ENCODE measurements around the gene EHMT2.

The EHMT2 gene

DNA sequence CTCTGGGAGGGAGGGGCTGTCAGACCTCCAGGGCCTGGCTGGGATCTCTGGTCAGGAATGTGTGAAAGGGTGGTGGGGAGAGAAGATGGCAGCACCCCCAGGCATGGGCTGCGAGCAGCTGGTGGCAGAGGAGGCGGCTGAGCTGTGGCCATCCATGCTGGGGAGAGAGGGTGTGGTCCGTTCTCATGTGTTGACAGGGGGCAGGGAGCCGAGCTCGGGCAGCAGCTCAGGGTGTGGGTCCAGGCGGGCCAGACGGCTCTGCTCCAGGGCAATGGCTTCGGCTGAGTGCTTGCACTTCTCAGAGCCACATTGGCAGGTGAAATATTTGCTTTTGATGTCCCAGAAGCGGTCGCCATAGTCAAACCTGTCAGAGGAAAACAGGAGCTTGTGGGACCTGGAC, 17.6 kb downstream of the EHMT2 start:
- no peaks in the 10 kb centered on the region for H3K79me2 ChIP-seq (ENCODE audit: control insufficient read depth, insufficient read depth, low read length, unreplicated experiment)
- H3K27ac ChIP-seq (ENCODE audit: low read depth, low read length): no peak overlapping the region
- H2AFZ ChIP-seq (ENCODE audit: low read length, unreplicated experiment): no peak overlapping the region
- H3K27me3 ChIP-seq (ENCODE audit: insufficient read depth, low read length): no peaks in the 10 kb centered on the region
- H3K4me1 ChIP-seq (ENCODE audit: control insufficient read depth, insufficient read depth, low read length, unreplicated experiment): peaks cover 5% of the 10 kb centered on the region
- H3K4me3 ChIP-seq (ENCODE audit: low read depth, low read length): no peak overlapping the region
- peaks cover 3% of the 10 kb centered on the region; the same call in 1 of the 2 replicates for H3K36me3 ChIP-seq (ENCODE audit: insufficient read depth, low read length)

DNA sequence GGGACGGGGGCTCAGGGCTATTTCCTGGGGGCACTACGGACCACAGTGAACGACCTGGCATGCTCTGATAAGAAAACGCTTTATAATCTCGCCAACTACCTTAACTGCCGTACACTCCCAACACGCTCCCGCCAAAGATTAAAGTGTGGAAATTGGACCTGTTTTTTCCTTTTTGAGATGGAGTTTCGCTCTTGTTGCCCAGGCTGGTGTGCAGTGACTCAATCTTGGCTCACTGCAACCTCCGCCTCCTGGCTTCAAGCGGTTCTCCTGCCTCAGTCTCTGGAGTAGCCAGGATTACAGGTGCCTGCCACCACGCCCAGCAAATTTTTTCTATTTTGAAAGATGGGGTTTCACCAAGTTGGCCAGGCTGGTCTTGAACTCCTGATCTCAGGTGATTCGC, 18.4 kb downstream of the EHMT2 start:
- H3K27me3 ChIP-seq (ENCODE audit: insufficient read depth, low read length): no peaks in the 10 kb centered on the region
- no peak overlapping the region for H3K4me3 ChIP-seq (ENCODE audit: low read depth, low read length)
- no peak overlapping the region for H2AFZ ChIP-seq (ENCODE audit: low read length, unreplicated experiment)
- peaks cover 3% of the 10 kb centered on the region; the same call in 1 of the 2 replicates for H3K36me3 ChIP-seq (ENCODE audit: insufficient read depth, low read length)
- no peak overlapping the region for H3K27ac ChIP-seq (ENCODE audit: low read depth, low read length)
- no peaks in the 10 kb centered on the region for H3K79me2 ChIP-seq (ENCODE audit: control insufficient read depth, insufficient read depth, low read length, unreplicated experiment)
- H3K4me1 ChIP-seq (ENCODE audit: control insufficient read depth, insufficient read depth, low read length, unreplicated experiment): peaks cover 5% of the 10 kb centered on the region

DNA sequence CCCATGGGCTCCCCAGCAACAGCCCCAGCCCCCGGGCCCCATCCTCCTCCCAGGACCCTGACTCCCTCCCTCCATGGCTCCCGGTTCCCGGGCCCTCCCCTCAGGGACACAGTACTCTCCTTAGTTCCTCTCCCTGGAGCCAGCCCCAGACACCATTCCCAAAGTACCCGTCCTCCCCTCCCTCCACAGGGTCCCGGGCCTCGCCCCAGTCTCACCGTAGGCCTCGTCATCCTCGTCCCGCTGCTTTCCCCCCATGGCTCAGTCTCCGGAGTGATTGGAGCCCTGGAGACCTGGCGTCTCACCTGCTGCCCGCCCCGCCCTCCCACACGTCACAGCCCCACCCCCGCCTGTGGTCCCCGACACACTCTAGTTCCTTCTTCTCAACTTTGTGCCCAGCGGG, 18.8 kb downstream of the EHMT2 start, which contains the start of gene SLC44A4:
Gene SLC44A4 (minus strand): TSS at position 272 of the 400 bp plus-strand sequence. CDS start 17 bp downstream, at position 255.
- Histone ChIP-seq H2AFZ (ENCODE audit: low read length, unreplicated experiment) (no peak within 1 kb of the TSS), H3K36me3 (ENCODE audit: insufficient read depth, low read length) (peaks cover 3% of the 10 kb centered on the region; the same call in 1 of the 2 replicates), H3K27me3 (ENCODE audit: insufficient read depth, low read length) (no peaks in the 10 kb centered on the region), H3K27ac (ENCODE audit: low read depth, low read length) (no peak within 1 kb of the TSS), H3K79me2 (ENCODE audit: control insufficient read depth, insufficient read depth, low read length, unreplicated experiment) (no peaks in the 10 kb centered on the region), H3K4me3 (ENCODE audit: low read depth, low read length) (no peak within 1 kb of the TSS), H3K4me1 (ENCODE audit: control insufficient read depth, insufficient read depth, low read length, unreplicated experiment) (peaks cover 5% of the 10 kb centered on the region)

- Histone ChIP-seq H3K4me3 (ENCODE audit: low read depth, low read length) (no peak overlapping the region), H3K27me3 (ENCODE audit: insufficient read depth, low read length) (no peaks in the 10 kb centered on the region), H3K36me3 (ENCODE audit: insufficient read depth, low read length) (peaks cover 3% of the 10 kb centered on the region; the same call in 1 of the 2 replicates), H3K4me1 (ENCODE audit: control insufficient read depth, insufficient read depth, low read length, unreplicated experiment) (peaks cover 5% of the 10 kb centered on the region), H3K79me2 (ENCODE audit: control insufficient read depth, insufficient read depth, low read length, unreplicated experiment) (no peaks in the 10 kb centered on the region), H2AFZ (ENCODE audit: low read length, unreplicated experiment) (no peak overlapping the region), H3K27ac (ENCODE audit: low read depth, low read length) (no peak overlapping the region)
Observed at GRCh38 chr6:31878222-31878621, 19.3 kb downstream of the EHMT2 start.

DNA sequence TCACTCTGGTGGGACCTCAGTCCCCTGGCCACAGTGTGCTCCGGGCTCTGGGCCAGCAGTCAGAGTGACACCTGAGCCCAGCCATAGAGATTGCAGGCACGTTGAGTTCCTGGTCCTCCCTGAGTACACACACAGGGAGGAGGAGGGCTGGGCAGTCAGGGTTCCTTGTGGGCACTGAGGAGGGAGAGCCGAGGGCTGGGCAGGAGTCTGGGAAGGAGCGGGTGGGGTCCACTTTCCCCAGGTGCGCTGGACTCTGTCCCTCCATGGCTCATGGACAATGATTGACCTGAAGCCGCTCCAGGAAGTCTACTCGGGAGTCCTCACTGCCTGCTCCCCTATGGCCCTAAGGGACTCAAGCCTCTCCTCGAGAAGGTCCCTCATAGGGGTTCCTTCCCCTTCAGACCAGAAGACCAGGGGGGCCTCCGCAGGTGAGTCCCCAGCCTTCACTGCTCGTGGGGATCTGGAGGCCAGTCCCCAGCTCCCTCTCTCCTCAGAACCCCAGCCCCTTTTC, 19.8 kb downstream of the EHMT2 start:
- Histone ChIP-seq H3K27me3 (ENCODE audit: insufficient read depth, low read length) (no peaks in the 10 kb centered on the region), H3K79me2 (ENCODE audit: control insufficient read depth, insufficient read depth, low read length, unreplicated experiment) (no peaks in the 10 kb centered on the region), H3K36me3 (ENCODE audit: insufficient read depth, low read length) (peaks cover 3% of the 10 kb centered on the region; the same call in 1 of the 2 replicates), H2AFZ (ENCODE audit: low read length, unreplicated experiment) (no peak overlapping the region), H3K27ac (ENCODE audit: low read depth, low read length) (no peak overlapping the region), H3K4me3 (ENCODE audit: low read depth, low read length) (no peak overlapping the region), H3K4me1 (ENCODE audit: control insufficient read depth, insufficient read depth, low read length, unreplicated experiment) (peaks cover 5% of the 10 kb centered on the region)

- H3K4me1 ChIP-seq (ENCODE audit: control insufficient read depth, insufficient read depth, low read length, unreplicated experiment): peaks cover under 1% of the 10 kb centered on the region
- H2AFZ ChIP-seq (ENCODE audit: low read length, unreplicated experiment): no peak overlapping the region
- peaks cover 3% of the 10 kb centered on the region; the same call in 1 of the 2 replicates for H3K36me3 ChIP-seq (ENCODE audit: insufficient read depth, low read length)
- H3K27me3 ChIP-seq (ENCODE audit: insufficient read depth, low read length): no peaks in the 10 kb centered on the region
- H3K4me3 ChIP-seq (ENCODE audit: low read depth, low read length): no peak overlapping the region
- no peak overlapping the region for H3K27ac ChIP-seq (ENCODE audit: low read depth, low read length)
- no peaks in the 10 kb centered on the region for H3K79me2 ChIP-seq (ENCODE audit: control insufficient read depth, insufficient read depth, low read length, unreplicated experiment)
Observed at GRCh38 chr6:31877125-31877650, 20.3 kb downstream of the EHMT2 start.

DNA sequence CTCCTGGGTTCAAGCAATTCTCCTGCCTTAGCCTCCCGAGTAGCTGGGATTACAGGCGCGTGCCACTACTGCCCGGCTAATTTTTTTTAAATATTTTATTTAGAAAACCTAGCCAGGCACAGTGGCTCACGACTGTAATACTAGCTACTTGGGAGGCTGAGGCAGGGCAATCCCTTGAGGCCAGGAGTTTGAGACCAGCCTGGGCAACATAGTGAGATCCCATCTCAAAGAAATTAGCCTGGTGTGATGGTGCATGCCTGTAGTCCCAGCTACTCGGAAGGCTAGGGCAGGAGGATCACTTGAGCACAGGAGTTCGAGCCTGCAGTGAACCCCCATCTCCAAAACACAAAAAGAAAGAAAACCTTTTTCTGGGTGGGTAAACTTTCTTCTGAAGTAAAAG, 21.1 kb downstream of the EHMT2 start:
- Histone ChIP-seq H3K36me3 (ENCODE audit: insufficient read depth, low read length) (peaks cover under 1% of the 10 kb centered on the region; the same call in 1 of the 2 replicates), H3K27ac (ENCODE audit: low read depth, low read length) (no peak overlapping the region), H3K4me1 (ENCODE audit: control insufficient read depth, insufficient read depth, low read length, unreplicated experiment) (no peaks in the 10 kb centered on the region), H3K4me3 (ENCODE audit: low read depth, low read length) (no peak overlapping the region), H2AFZ (ENCODE audit: low read length, unreplicated experiment) (no peak overlapping the region), H3K27me3 (ENCODE audit: insufficient read depth, low read length) (no peaks in the 10 kb centered on the region), H3K79me2 (ENCODE audit: control insufficient read depth, insufficient read depth, low read length, unreplicated experiment) (no peaks in the 10 kb centered on the region)

DNA sequence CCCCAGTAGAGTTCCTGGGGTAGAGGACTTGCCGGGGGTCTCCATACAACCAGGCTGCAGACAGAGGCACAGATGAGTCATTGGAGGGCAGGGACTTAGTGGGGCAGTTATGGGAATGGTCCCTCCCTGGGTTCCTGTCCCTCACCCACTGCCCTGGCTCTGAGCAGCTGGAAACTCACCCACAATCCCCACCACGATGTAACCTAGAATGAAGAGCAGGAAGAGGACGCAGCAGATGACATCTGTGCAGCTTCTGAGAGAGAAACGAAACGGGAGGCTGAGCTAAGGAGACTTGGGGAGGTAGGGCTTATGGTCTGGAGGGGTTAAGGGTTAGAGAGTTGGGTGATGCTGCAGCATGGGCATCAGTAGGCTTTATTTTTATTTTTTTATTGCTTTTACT, 21.6 kb downstream of the EHMT2 start:
- no peak overlapping the region for H3K4me3 ChIP-seq (ENCODE audit: low read depth, low read length)
- no peaks in the 10 kb centered on the region for H3K4me1 ChIP-seq (ENCODE audit: control insufficient read depth, insufficient read depth, low read length, unreplicated experiment)
- no peak overlapping the region for H2AFZ ChIP-seq (ENCODE audit: low read length, unreplicated experiment)
- H3K27me3 ChIP-seq (ENCODE audit: insufficient read depth, low read length): no peaks in the 10 kb centered on the region
- H3K27ac ChIP-seq (ENCODE audit: low read depth, low read length): no peak overlapping the region
- no peaks in the 10 kb centered on the region for H3K79me2 ChIP-seq (ENCODE audit: control insufficient read depth, insufficient read depth, low read length, unreplicated experiment)
- no peaks in the 10 kb centered on the region for H3K36me3 ChIP-seq (ENCODE audit: insufficient read depth, low read length)

DNA sequence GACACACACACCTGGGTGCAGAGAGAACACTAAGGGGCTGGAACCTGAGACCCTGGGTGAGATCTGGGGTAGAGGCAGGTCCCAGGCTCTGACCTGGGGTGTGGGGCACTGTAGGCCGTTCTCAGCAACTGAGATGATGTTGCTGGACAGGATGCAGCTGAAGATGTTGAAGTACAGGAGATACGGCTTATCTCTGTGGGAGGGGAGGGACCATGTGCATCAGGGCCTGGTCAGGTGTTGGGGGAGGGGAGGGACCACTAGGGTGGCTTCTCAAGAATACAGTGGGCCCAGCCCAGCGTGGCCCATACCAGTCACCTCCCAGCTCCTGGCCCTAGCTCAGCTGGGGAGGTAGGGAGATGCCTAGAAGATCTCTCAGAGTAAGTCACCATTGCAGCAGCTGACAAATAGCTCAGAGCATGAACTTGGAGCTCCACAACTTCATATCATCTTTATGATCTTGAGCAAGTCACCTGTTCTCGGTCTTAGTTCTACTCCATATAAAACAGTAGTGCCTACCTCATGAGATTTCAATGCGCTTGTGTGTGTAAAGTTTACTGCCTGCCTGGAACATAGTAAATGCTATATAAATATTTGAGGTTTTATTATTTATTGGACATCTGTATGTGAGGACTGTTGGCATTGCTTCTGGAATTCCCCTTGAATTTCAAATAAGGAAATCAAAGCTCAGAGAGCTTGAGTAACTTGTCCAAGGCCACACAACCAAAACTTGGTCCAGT, 22.5 kb downstream of the EHMT2 start:
- H3K4me3 ChIP-seq (ENCODE audit: low read depth, low read length): no peak overlapping the region
- no peak overlapping the region for H3K27ac ChIP-seq (ENCODE audit: low read depth, low read length)
- no peaks in the 10 kb centered on the region for H3K36me3 ChIP-seq (ENCODE audit: insufficient read depth, low read length)
- no peaks in the 10 kb centered on the region for H3K79me2 ChIP-seq (ENCODE audit: control insufficient read depth, insufficient read depth, low read length, unreplicated experiment)
- no peaks in the 10 kb centered on the region for H3K27me3 ChIP-seq (ENCODE audit: insufficient read depth, low read length)
- no peaks in the 10 kb centered on the region for H3K4me1 ChIP-seq (ENCODE audit: control insufficient read depth, insufficient read depth, low read length, unreplicated experiment)
- no peak overlapping the region for H2AFZ ChIP-seq (ENCODE audit: low read length, unreplicated experiment)

- Histone ChIP-seq H3K79me2 (ENCODE audit: control insufficient read depth, insufficient read depth, low read length, unreplicated experiment) (no peaks in the 10 kb centered on the region), H3K27me3 (ENCODE audit: insufficient read depth, low read length) (no peaks in the 10 kb centered on the region), H3K4me3 (ENCODE audit: low read depth, low read length) (no peak overlapping the region), H2AFZ (ENCODE audit: low read length, unreplicated experiment) (no peak overlapping the region), H3K4me1 (ENCODE audit: control insufficient read depth, insufficient read depth, low read length, unreplicated experiment) (no peaks in the 10 kb centered on the region), H3K27ac (ENCODE audit: low read depth, low read length) (no peak overlapping the region), H3K36me3 (ENCODE audit: insufficient read depth, low read length) (no peaks in the 10 kb centered on the region)
Observed at GRCh38 chr6:31874084-31874670, 23.3 kb downstream of the EHMT2 start.

Data from ACC112 (cell line).